HCT116 (cell line): ENCODE data around the gene GLUD1. TPM values are rescaled to one million over a fixed set of nuclear protein-coding genes. Genes with fewer than 3 reads are reported as not detected.
"Not testable (repeated sequence)": the region's sequence is repeated elsewhere in the genome, so short reads cannot be mapped to it uniquely, and the experiment has no call there.

Experiments
- ATAC-seq: fragments of 200-7000 bp; cut with Tn5 transposase; 2 replicates; pipeline ENCODE4 v1.9.1; 2020; ENCODE audit warnings: mild to moderate bottlenecking, moderate library complexity
- Bru-seq: library from RNA; stranded (reverse); fragments of 400-500 nt; gene quantifications from one replicate; lab custom pipeline; 2021; lab: Mats Ljungman, UMichigan
- BruChase-seq, 2 experiments: library from RNA; stranded (reverse); fragments of 400-500 nt; gene quantifications; one replicate each; lab custom pipeline; 2021; lab: Mats Ljungman, UMichigan
- BruUV-seq: library from RNA; stranded (reverse); fragments of 400-500 nt; replicated peaks from 2 replicates; lab custom pipeline; 2021; lab: Mats Ljungman, UMichigan
- CTCF ChIA-PET: fragments of 300-600 bp; sonication (Branson Sonifier 250); formaldehyde crosslinking; loops from one replicate; lab custom pipeline; 2021; ENCODE audit warnings: antibody characterized with exemption; lab: Charles Lee
- POLR2A ChIA-PET: fragments of 300-600, 350-600 bp; sonication (Branson Sonifier 250); formaldehyde crosslinking; loops from one replicate; lab custom pipeline; 2021; ENCODE audit warnings: antibody characterized with exemption; lab: Charles Lee
- RAD21 ChIA-PET, 2 experiments: fragments of 300-600 bp; sonication (Branson Sonifier 250); formaldehyde crosslinking; loops; one replicate each; lab custom pipeline; 2023; ENCODE audit warnings: low total read pairs in 2 of 2; ENCODE audit not compliant: uncharacterized antibody in 2 of 2, unreplicated experiment in 2 of 2, low non-redundant PET in 1 of 2; lab: Charles Lee
- DNase-seq: peaks from one replicate; pipeline ENCODE4 v3.0.0-alpha.2; 2010; ENCODE audit warnings: low read depth, low spot score
- H2AFZ ChIP-seq: fragments of 200-600 bp; shearing (Covaris generic), sonication (generic); 2 replicates; pipeline ENCODE4 v1.6.1; 2017; ENCODE audit warnings: low read depth, mixed run types, mixed read lengths, antibody characterized with exemption, low read length; ENCODE audit not compliant: poor library complexity, severe bottlenecking
- H3K27ac ChIP-seq: 2 replicates; pipeline ENCODE4 v1.5.1; 2012; ENCODE audit warnings: low read depth, low read length
- H3K27me3 ChIP-seq: fragments of 200-600 bp; sonication (generic); 2 replicates; pipeline ENCODE4 v1.6.1; 2016; ENCODE audit warnings: mixed run types, low read length, mixed read lengths; ENCODE audit not compliant: insufficient read depth
- H3K36me3 ChIP-seq, 2 experiments: fragments of 200-500 bp in 1 of 2; fragments of 200-600 bp in 1 of 2; sonication (Bioruptor generic) in 1 of 2; sonication (generic) in 1 of 2; 2 replicates each; pipeline versions ENCODE4 v1.5.1 to v1.6.1; 2014 to 2016; ENCODE audit warnings: low read length in 2 of 2, inconsistent platforms in 1 of 2, mixed read lengths in 1 of 2, mixed run types in 1 of 2; ENCODE audit not compliant: insufficient read depth in 2 of 2, control insufficient read depth in 1 of 2
- H3K4me1 ChIP-seq, 2 experiments: fragments of 200-600 bp in 1 of 2; sonication (generic) in 1 of 2; 2 replicates each; pipeline versions ENCODE4 v1.5.1 to v1.6.1; 2012 to 2017; ENCODE audit warnings: low read length in 2 of 2, inconsistent platforms in 1 of 2, mild to moderate bottlenecking in 1 of 2, mixed read lengths in 1 of 2, mixed run types in 1 of 2, moderate library complexity in 1 of 2; ENCODE audit not compliant: insufficient read depth in 2 of 2, control insufficient read depth in 1 of 2
- H3K4me2 ChIP-seq: fragments of 200-600 bp; sonication (generic); 2 replicates; pipeline ENCODE4 v1.6.1; 2017; ENCODE audit warnings: mixed run types, low read length, mixed read lengths
- H3K4me3 ChIP-seq, 2 experiments: fragments of 200-600 bp in 1 of 2; sonication (generic) in 1 of 2; replicated peaks in 1 of 2; 2 replicates each; pipeline ENCODE4 v1.5.1; 2011 to 2016; ENCODE audit warnings: low read length in 2 of 2, control low read depth in 1 of 2, low read depth in 1 of 2, mild to moderate bottlenecking in 1 of 2, mixed read lengths in 1 of 2, mixed run types in 1 of 2
- H3K79me2 ChIP-seq: fragments of 200-600 bp; sonication (generic); 2 replicates; pipeline ENCODE4 v1.6.1; 2017; ENCODE audit warnings: mild to moderate bottlenecking, mixed run types, low read length, moderate library complexity, mixed read lengths; ENCODE audit not compliant: insufficient read depth
- H3K9ac ChIP-seq: fragments of 200-600 bp; sonication (generic); 2 replicates; pipeline ENCODE4 v1.6.1; 2016; ENCODE audit warnings: low read length, mixed read lengths
- H3K9me2 ChIP-seq: fragments of 200-600 bp; sonication (generic), shearing (Covaris generic); 2 replicates; pipeline ENCODE4 v1.6.1; 2017; ENCODE audit warnings: mixed run types, mild to moderate bottlenecking, moderate library complexity; ENCODE audit not compliant: insufficient read depth
- H3K9me3 ChIP-seq, 2 experiments: fragments of 200-500 bp in 1 of 2; fragments of 200-600 bp in 1 of 2; sonication (Bioruptor generic) in 1 of 2; sonication (generic) in 1 of 2; 2 replicates each; pipeline ENCODE4 v1.6.1; 2014 to 2017; ENCODE audit warnings: low read length in 2 of 2, mixed read lengths in 2 of 2, inconsistent platforms in 1 of 2, low read depth in 1 of 2, mild to moderate bottlenecking in 1 of 2, mixed run types in 1 of 2, moderate library complexity in 1 of 2; ENCODE audit not compliant: control insufficient read depth in 1 of 2, insufficient read depth in 1 of 2
- H4K20me1 ChIP-seq: fragments of 200-600 bp; sonication (generic), shearing (Covaris generic); 2 replicates; pipeline ENCODE4 v1.6.1; 2017; ENCODE audit warnings: mixed run types, mild to moderate bottlenecking, moderate library complexity; ENCODE audit not compliant: insufficient read depth
- CBX3 ChIP-seq: IDR thresholded peaks from 2 replicates; pipeline ENCODE4 v1.6.1; 2012; ENCODE audit warnings: low read depth
- ELF1 ChIP-seq: IDR thresholded peaks from 2 replicates; pipeline ENCODE4 v1.6.1; 2012; ENCODE audit warnings: low read depth, borderline replicate concordance
- POLR2A ChIP-seq: IDR thresholded peaks from 2 replicates; pipeline ENCODE4 v1.7.0; 2011; ENCODE audit warnings: borderline replicate concordance; ENCODE audit not compliant: insufficient read depth, insufficient read length; ENCODE audit errors: extremely low read depth
- POLR2AphosphoS5 ChIP-seq: IDR thresholded peaks from 2 replicates; pipeline ENCODE4 v1.6.1; 2011; ENCODE audit warnings: mild to moderate bottlenecking, low read depth, low read length, moderate library complexity
- SIN3A ChIP-seq: IDR thresholded peaks from 2 replicates; pipeline ENCODE4 v1.6.1; 2012; ENCODE audit warnings: low read depth
- SP1 ChIP-seq: IDR thresholded peaks from 2 replicates; pipeline ENCODE4 v1.6.1; 2012; ENCODE audit warnings: low read depth
- SRF ChIP-seq: IDR thresholded peaks from 2 replicates; pipeline ENCODE4 v1.6.1; 2012; ENCODE audit warnings: low read depth
- TCF7L2 ChIP-seq: IDR thresholded peaks from 2 replicates; pipeline ENCODE4 v1.7.0; 2011; ENCODE audit warnings: borderline replicate concordance, inconsistent platforms; ENCODE audit not compliant: insufficient read depth, insufficient read length; ENCODE audit errors: extremely low read depth
- YY1 ChIP-seq: IDR thresholded peaks from 2 replicates; pipeline ENCODE4 v1.6.1; 2011; ENCODE audit warnings: low read length, low read depth, moderate library complexity, mild to moderate bottlenecking; ENCODE audit not compliant: insufficient replicate concordance; ENCODE audit errors: extremely low read depth
- ZFX ChIP-seq: fragments of 450-650 bp; IDR thresholded peaks from 2 replicates; pipeline ENCODE4 v1.6.1; 2017
- intact Hi-C: fragments of 100-400 bp; cut with micrococcal nuclease; formaldehyde crosslinking; loops from 2 replicates; pipeline ENCODE4 v1.10.0; 2022
- long read RNA-seq: library from polyadenylated mRNA; unstranded; transcript quantifications from one replicate; pipeline ENCODE4 v2.0.0, GENCODE V29; 2021; ENCODE audit not compliant: unreplicated experiment
- polyA plus RNA-seq: library from polyadenylated mRNA; unstranded; fragments of >200 nt; gene quantifications from 2 replicates; pipeline ENCODE4 v1.2.1, GENCODE V29; 2012; ENCODE audit warnings: missing spikeins
- total RNA-seq: library from RNA; stranded (reverse); gene quantifications from one replicate; pipeline ENCODE4 v1.2.1, GENCODE V29; 2021; ENCODE audit not compliant: unreplicated experiment
- TF ChIP-seq, protein P1 (sequence below): IDR thresholded peaks from 2 replicates; pipeline ENCODE4 v1.6.1; 2012
- TF ChIP-seq, protein P2 (sequence below): IDR thresholded peaks from 2 replicates; pipeline ENCODE4 v1.6.1; 2011; ENCODE audit warnings: mild to moderate bottlenecking, low read length, moderate library complexity; ENCODE audit not compliant: insufficient replicate concordance; ENCODE audit errors: extremely low read depth

Gene GLUD1
- 131 TPM for total RNA-seq
- polyA plus RNA-seq = 108 and 110 TPM in 2 replicates
- percentile 85 among the genes with signal in this experiment for Bru-seq, nascent RNA
- BruChase-seq, experiment 1, labeled RNA remaining after a 6-hour chase = percentile 93 among the genes with signal in this experiment
- BruChase-seq, experiment 2, labeled RNA remaining after a 2-hour chase = percentile 92 among the genes with signal in this experiment
- long read RNA-seq, transcript GLUD1-201 (13 exons, 3,039 nt) = major isoform, 345 of 387 reads
- long read RNA-seq, partial matches to known transcripts = 17 of 387 reads
- long read RNA-seq, other reads (novel, unspliced or antisense) = 25 of 387 reads

DNA sequence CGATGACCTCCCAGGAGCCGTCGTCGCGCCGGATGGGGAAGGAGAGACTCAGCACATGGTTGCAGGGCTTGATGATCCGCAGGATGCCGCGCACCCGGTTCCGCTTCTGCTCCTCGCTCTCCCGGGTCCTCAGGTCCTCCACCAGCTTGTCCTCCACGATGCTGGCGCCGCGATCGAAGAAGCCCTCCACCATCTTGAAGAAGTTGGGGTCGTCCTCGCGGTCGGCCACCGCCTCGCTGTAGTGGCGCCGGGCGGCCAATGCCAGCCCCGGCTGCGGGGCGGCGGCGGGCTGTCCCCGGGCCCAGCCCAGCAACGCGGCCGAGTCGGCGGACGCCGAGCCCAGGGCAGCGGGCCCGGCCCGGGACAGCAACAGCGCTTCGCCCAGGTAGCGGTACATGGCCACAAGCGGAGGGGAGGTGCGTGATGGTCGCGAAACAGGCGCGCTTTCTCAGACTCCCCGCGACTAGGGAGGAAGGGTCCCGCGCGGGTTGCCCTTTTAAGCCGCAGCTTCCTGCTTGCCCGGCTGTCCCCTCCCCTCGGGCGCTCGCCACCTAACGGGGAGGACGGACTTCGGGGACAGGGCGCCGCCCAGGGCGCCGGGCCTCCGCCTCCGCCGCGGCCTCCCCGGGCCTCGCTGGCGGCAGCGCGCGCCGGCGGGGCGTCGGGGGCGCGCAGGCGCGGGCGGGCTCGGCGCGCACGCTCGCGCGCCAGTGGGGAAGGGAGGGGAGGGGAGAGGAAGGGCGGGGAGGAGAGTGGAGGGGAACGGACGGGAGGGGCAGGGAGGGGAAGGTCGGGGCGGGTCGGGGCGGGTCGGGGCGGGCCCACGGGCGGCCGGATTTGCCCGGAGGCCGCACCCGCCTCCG, at the start of gene GLUD1, which contains the start of gene SHLD2:
TSS of gene GLUD1 (minus strand) at position 471 of the 863 bp plus-strand sequence. CDS start at position 397, 74 bp downstream.
TSS of gene SHLD2 (plus strand) at position 834 of the 863 bp plus-strand sequence. CDS start 56,149 bp downstream, outside the sequence.
- POLR2A ChIA-PET = interaction anchor here (0.7 to 1.6 kb wide), 3 partner anchors 10 to 124 kb away, joined by 3 to 4 read pairs (median 4); no protein-coding TSS in a partner anchor
- intact Hi-C loops = loop anchor here (2.0 kb wide), 1 partner anchor 124 kb away; no protein-coding TSS in a partner anchor

DNA sequence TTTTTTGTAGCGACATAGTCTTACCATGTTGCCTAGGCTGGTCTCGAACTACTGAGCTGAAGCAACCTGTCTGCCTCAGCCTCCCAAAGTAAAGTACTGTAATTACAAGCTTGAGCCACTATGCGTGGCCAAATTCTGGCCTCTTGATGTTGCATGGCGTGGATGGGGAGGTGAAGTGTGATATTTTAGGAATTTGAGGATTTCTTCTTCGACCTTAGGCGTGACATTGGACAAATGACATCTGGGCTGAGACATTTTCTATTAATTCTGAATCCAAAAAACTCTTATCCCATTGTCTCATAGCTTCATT, 48.4 kb upstream of the GLUD1 start:
- H4K20me1 ChIP-seq, RAD21 ChIA-PET, H3K27me3 ChIP-seq, H3K36me3 ChIP-seq, BruUV-seq, H3K79me2 ChIP-seq, H3K4me3 ChIP-seq, POLR2A ChIA-PET, CTCF ChIA-PET, DNase-seq, H3K4me1 ChIP-seq, H3K9ac ChIP-seq, intact Hi-C loops, H3K9me2 ChIP-seq, H3K9me3 ChIP-seq, H3K27ac ChIP-seq, H2AFZ ChIP-seq, H3K4me2 ChIP-seq: not testable (repeated sequence)
- peak; percentile 62; the same call in 1 of the 2 replicates for ATAC-seq

More for the DNA sequence above, at the start of gene GLUD1, which contains the start of gene SHLD2:
- Histone ChIP-seq H3K36me3 (peaks cover 0 to 9% of the 10 kb centered on the region in 2 experiments; a peak in 1 of 4 replicates), H2AFZ (no peak within 1 kb of the TSS), H3K9ac (peak within 1 kb of the TSS; percentile 89), H3K9me2 (no peaks in the 10 kb centered on the region), H3K79me2 (peaks cover 85% of the 10 kb centered on the region), H3K4me1 (peaks cover 25 to 29% of the 10 kb centered on the region in 2 experiments; a peak in 3 of 4 replicates), H3K4me3 (peak within 1 kb of the TSS; percentile 80 to 81), H3K4me2 (peak within 1 kb of the TSS; percentile 95), H4K20me1 (0 out of 2 replicates have a peak, but pooled peaks cover 7% of the 10 kb centered on the region), H3K9me3 (no peaks in the 10 kb centered on the region), H3K27me3 (no peaks in the 10 kb centered on the region), H3K27ac (peak within 1 kb of the TSS; percentile 93)
- DNase-seq (peak; percentile 87), ATAC-seq (peak; percentile 84)
- ChIA-PET CTCF (no interaction called here), RAD21 (interaction anchor here in 1 of 2 experiments (0.9 kb wide), 1 partner anchor 124 kb away, joined by 3 read pairs; no protein-coding TSS in a partner anchor)
- no peak for TF ChIP-seq SRF
- TF ChIP-seq CBX3 = peak; percentile 7; the same call in 1 of the 2 replicates
- TF ChIP-seq, protein P1, sequence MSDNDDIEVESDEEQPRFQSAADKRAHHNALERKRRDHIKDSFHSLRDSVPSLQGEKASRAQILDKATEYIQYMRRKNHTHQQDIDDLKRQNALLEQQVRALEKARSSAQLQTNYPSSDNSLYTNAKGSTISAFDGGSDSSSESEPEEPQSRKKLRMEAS = peak; percentile 82
- TF ChIP-seq, protein P2, sequence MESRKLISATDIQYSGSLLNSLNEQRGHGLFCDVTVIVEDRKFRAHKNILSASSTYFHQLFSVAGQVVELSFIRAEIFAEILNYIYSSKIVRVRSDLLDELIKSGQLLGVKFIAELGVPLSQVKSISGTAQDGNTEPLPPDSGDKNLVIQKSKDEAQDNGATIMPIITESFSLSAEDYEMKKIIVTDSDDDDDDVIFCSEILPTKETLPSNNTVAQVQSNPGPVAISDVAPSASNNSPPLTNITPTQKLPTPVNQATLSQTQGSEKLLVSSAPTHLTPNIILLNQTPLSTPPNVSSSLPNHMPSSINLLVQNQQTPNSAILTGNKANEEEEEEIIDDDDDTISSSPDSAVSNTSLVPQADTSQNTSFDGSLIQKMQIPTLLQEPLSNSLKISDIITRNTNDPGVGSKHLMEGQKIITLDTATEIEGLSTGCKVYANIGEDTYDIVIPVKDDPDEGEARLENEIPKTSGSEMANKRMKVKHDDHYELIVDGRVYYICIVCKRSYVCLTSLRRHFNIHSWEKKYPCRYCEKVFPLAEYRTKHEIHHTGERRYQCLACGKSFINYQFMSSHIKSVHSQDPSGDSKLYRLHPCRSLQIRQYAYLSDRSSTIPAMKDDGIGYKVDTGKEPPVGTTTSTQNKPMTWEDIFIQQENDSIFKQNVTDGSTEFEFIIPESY = no peak
- TF ChIP-seq ELF1 = no peak; the same call in 1 of the 2 replicates
- TF ChIP-seq YY1 = peak; percentile 35
- peak; percentile 48 for TF ChIP-seq TCF7L2
- peak; percentile 47 for TF ChIP-seq SIN3A
- peak; percentile 77 for TF ChIP-seq ZFX
- peak; percentile 65 for TF ChIP-seq SP1
- peak; percentile 69 for TF ChIP-seq POLR2A
- peak; percentile 77 for TF ChIP-seq POLR2AphosphoS5
- no TSS peak for BruUV-seq
